HG03139 (cell line): ENCODE results near the gene MKI67.
"Not testable (repeated sequence)": the region's sequence is repeated elsewhere in the genome, so short reads cannot be mapped to it uniquely, and the experiment has no call there.

ENCODE experiments used
- ATAC-seq: cut with Tn5 transposase; IDR thresholded peaks from one replicate; pipeline ENCODE4 v1.9.1; 2021; ENCODE audit not compliant: unreplicated experiment

MKI67 gene

GRCh38 chr10:128110339-128110738, 15.9 kb downstream of the MKI67 start:
- ATAC-seq = no peak

GRCh38 chr10:128109707-128110106, 16.5 kb downstream of the MKI67 start:
- ATAC-seq = no peak

GRCh38 chr10:128105383-128105782, 20.8 kb downstream of the MKI67 start:
- ATAC-seq = no peak

GRCh38 chr10:128103229-128103714, 23.0 kb downstream of the MKI67 start:
- ATAC-seq = no peak

GRCh38 chr10:128102480-128103228, 23.6 kb downstream of the MKI67 start:
- ATAC-seq = no peak

- ATAC-seq = no peak
These were observed 24.3 kb downstream of the MKI67 start for GRCh38 chr10:128101901-128102300.

GRCh38 chr10:128099901-128100300, 26.3 kb downstream of the MKI67 start:
- no peak for ATAC-seq

- ATAC-seq = no peak
These were observed 27.6 kb downstream of the MKI67 start for GRCh38 chr10:128098631-128099030.

GRCh38 chr10:128097783-128098182, 28.4 kb downstream of the MKI67 start:
- ATAC-seq = no peak

- ATAC-seq = no peak
These were observed 29.6 kb downstream of the MKI67 start for GRCh38 chr10:128096486-128097199.

- no peak for ATAC-seq
These were observed 30.3 kb downstream of the MKI67 start for GRCh38 chr10:128095753-128096469.

- no peak for ATAC-seq
These were observed 31.0 kb downstream of the MKI67 start for GRCh38 chr10:128095027-128095752.

GRCh38 chr10:128094596-128094995, 31.6 kb downstream of the MKI67 start:
- ATAC-seq = not testable (repeated sequence)

GRCh38 chr10:128092454-128092853, 33.8 kb downstream of the MKI67 start:
- ATAC-seq = no peak

GRCh38 chr10:128091636-128092210, 34.5 kb downstream of the MKI67 start:
- no peak for ATAC-seq

- ATAC-seq = no peak
These were observed 38.1 kb downstream of the MKI67 start for GRCh38 chr10:128087884-128088709.

GRCh38 chr10:128087146-128087883, 38.9 kb downstream of the MKI67 start:
- no peak for ATAC-seq

- ATAC-seq = no peak
These were observed 40.0 kb downstream of the MKI67 start for GRCh38 chr10:128086003-128086863.
